ENCODE data around the gene SNRNP48.

Gene SNRNP48

GRCh38 chr6:7604003-7604402 is 14.0 kb downstream of the SNRNP48 start:
- no peak for DNase-seq

- no peak for DNase-seq
Measured at GRCh38 chr6:7604506-7604905, 14.5 kb downstream of the SNRNP48 start.

DNA sequence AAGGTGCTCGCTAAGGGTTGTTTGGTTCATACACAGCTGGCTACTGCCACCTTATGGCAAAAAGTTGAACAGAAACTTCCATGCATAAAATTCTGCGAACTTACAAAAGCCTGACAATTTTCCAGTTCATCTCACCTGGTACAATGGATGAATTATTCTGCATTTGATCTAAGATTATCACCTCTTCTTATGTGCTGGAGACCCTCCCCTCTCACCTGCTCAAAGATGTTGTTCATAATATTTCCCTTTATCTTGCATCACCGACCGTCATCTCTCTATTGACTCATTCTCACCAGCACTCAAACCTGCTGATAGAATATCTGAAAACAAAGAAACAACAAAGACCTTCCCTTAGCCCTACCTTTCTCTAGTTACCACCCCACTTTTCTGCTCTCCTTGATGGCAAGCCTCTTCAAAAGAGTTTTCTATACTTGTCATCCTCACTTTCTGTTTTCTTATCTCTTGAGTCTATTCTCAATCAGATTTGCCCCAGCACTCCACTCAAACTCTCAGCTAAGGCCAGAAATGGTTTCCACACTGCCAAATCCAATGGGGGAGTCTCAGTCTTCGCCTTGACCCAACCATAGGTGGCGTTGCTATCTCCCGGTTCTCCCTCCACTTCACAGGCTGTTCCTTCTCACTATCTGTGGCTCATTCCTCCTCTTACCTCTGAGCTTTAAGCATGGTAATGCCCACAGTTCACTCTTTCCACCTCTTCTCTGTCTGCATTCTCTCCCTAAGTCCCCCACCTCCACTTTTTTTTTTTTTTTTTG is 25.8 kb downstream of the SNRNP48 start:
- peak; percentile 45 for DNase-seq

GRCh38 chr6:7617801-7618764 is 28.1 kb downstream of the SNRNP48 start:
- DNase-seq, result no peak

DNA sequence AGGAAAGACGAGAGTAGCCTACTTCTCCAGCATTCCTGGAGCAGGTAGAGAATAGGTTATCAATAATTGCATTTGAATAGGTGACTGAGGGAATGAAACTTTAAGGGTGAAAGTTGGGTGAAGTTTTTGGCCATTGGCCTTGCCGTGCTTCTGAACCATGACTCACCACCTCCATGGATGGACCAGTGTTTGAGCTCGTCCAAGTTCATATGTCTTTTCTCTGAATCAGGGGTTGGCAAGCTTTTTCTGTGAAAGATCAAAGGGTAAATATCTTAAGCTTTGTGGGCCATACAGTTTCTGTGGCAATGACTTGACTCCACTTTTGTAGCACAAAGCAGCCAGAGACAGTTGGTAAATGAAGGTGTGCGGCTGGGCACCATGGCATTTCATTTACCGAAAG is 31.8 kb downstream of the SNRNP48 start:
- no peak for DNase-seq

GRCh38 chr6:7624796-7625710 is 35.1 kb downstream of the SNRNP48 start:
- DNase-seq, result no peak

DNA sequence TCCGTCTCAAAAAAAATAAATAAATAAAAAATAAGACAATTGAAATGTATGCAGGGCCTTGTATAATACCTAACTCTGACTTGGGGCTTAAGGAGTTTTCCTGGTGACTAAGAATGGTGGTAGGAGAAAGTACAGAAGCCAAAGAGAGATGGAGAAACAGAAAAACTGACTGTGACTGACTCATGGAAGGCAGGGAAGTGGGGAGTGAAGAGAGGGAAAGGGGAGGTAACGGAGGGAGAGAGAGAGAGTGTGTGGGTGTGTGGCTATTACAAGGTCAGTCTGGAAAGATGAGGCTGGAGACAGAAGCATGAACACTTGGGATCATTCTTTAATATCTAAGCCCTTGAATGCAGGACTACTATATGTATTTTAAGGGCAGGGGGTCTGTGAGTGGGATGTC is 38.5 kb downstream of the SNRNP48 start:
- no peak for DNase-seq

DNA sequence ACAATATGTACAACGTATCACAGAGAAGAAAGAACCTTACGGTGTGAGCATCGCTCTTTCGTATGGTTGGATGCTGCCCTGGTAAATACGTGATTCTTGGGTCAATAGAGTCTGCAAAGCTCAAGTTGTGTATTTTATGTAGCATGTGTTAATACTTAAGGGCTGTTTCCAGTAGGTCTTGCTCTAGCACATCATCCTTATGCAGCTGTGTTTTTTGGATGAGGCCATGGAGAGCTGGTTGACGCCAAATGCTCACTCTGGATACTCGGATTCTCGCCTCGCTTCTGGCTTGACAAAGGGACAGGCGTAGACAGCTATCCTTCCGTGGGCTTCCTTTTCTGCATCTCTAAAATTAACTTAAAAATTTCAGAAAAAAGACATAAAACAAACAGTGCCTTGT is 38.9 kb downstream of the SNRNP48 start:
- no peak for DNase-seq

GRCh38 chr6:7629321-7629720 is 39.3 kb downstream of the SNRNP48 start:
- DNase-seq, result no peak

GRCh38 chr6:7630792-7631191 is 40.8 kb downstream of the SNRNP48 start:
- no peak for DNase-seq

DNA sequence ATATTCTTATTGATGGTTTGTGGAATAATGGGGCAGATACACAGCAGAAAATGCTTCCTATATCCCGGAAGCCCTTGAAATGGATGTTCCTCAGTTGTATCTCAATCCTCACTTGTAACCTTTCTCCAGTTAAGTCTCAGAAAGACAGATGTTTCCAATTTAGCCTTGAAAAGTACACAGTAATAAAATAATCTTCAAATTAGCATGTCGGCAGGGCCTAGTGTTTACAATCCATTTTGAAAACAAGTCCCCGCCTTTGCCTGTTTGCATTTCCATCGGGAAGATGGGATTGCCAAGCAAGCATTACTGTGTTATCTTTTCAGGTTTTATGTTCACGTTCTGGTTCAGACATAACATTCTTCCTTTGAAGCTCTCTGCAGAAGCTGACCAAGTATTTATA is 41.5 kb downstream of the SNRNP48 start:
- DNase-seq, result no peak

DNA sequence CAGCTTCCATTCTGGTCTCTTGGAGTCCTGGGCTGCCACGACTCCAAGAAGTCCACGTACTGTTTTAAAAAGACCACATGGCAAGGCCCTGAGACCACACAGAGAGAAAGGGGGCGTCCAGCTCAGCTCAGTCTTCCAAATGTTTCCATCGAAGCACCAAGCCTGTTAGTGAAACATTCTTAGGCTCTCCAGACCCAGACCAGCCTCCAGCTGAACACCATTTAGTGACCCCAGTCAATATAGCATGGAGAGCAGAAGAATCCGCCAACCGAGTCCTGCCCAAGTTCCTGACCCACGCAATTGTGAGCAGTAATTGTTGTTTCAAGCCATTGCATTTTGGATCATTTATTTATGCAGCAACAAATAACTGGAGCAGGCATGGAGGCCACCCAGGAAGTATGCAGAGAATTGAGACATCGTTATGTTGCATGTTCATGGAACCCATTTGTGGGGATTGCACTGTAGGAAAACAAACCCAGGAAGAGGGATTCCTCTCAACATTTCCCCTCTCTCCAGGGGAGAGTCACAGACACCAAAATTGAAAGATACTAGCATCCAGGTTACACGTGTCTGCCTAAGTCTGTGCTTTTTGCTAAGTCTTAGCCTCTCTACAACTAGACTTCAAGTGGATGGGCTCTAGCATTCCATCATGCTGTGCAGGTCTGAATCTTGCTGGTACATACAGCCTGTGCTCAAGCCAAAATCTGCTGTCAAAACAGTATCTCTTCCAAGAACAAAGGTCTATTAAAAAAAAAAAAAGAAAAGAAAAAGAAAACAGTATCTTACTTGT is 42.7 kb downstream of the SNRNP48 start:
- DNase-seq, result no peak

GRCh38 chr6:7633361-7633760 is 43.4 kb downstream of the SNRNP48 start:
- no peak for DNase-seq

GRCh38 chr6:7636151-7636550 is 46.2 kb downstream of the SNRNP48 start:
- DNase-seq, result no peak

DNA sequence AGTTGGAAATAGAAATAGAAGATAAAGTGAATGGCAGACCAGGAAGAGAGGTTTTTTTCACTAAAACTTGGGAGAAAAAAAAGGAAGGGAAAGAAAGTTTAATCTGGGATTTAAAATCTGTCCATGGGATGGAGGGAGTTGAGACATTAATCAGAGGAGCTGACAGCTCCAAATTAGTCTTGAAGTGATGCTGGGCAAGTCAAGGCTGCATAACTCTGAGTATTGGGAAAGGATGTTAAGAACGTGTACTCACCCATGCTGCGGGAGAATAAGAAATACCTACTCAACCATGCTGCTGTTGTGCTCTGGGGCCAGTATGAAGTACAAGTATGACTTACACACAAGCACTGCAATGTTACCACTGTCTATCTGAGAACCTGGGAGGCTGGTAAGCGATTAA is 47.5 kb downstream of the SNRNP48 start:
- no peak for DNase-seq

DNA sequence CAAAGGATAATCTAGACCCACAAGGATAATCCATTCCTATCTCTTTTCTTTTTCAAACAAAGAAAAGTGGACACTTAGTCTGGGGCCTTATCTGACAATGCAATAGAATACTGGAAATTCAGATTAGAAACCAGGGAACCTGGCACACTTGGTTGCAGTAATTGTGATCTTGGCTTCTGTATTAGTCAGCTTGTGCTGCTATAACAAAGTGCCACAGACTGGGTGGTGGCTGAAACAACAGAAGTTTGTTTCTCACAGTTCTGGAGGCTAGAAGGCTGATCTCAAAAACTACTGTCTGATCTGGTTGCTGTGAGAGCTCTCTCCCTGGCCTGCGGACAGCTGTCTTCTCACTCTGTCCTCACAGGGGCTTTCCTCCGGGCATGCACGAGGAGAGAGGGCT is 49.4 kb downstream of the SNRNP48 start:
- DNase-seq, result no peak

DNA sequence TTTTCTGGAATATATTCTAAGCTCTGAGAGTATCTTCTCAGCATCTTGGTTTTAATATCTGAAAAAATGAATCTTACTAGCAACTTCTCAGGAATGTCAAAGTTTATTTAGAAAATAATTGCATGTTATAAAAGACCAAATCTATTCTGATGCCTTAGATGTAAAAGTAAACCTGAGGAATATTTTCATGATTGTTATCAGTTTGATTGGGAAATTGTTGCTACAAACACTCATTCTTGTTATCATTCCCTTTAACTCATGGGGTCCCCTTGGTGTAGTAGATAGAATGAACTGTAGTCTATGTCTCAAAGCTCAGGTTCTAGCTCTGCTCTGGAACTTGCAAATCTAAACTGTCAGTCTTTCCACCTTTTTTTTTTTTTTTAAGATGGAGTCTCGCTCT is 50.0 kb downstream of the SNRNP48 start:
- no peak for DNase-seq

DNA sequence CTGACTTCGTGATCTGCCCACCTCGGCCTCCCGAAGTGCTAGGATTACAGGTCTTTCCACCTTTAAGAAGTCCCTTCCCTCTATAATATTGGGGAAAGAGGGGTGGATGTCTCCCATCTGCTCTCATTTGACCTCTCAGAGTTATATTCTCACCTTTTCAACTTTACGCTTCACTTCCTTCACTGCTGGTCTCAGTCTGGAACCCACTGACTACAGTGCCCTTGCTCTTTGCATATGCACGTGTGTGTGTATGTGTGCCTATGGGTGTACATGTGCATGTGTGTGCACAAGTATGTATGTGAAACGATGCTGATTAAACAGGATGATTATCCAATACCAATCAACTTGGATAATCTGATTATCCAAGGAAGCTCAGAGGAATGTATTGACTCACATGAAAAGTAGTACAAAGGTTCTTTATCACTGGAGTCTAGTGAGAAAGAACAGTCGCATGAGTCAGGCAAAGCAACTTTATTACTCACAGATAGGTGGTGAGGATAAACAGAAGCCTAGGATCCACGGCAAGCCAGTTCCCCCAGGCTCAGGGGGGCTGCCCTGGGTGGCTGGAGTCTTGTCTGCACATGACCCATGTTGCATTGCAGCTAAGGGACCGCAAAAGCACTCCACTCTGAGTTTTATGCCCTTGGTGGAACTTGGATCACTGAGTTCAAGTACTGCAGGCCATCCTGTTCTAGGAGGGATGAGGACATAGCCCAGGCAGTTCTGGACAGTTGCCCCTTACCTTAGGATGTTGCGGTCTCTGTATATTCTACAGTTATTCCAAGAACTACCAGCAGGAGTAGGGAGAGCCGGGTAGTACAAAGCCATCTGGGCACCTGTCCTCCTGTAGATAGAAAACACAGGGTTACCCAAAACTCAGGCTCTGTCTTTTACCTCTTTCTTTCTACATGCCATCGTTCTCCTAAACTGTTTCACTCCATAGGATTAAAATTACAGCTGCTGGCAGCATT is 50.9 kb downstream of the SNRNP48 start:
- DNase-seq, result no peak

- DNase-seq, result no peak
Measured at GRCh38 chr6:7642791-7643190, 52.8 kb downstream of the SNRNP48 start.

GRCh38 chr6:7644417-7644816 is 54.4 kb downstream of the SNRNP48 start:
- DNase-seq, result no peak

GRCh38 chr6:7646394-7646793 is 56.4 kb downstream of the SNRNP48 start:
- no peak for DNase-seq

Data from CD4-positive, alpha-beta T cell treated with Interleukin-17A for 4 hours (primary cell).